Ovary (tissue), 3 donors: ENCODE measurements around the gene ABCC12.

Experiments
- CTCF ChIP-seq, 3 donors: fragments of 450-650 bp in 2 of 3; fragments of 200-600 bp in 1 of 3; IDR thresholded peaks; one replicate each; pipeline versions ENCODE4 v1.5.1 to v1.8.0; 2016 to 2022; ENCODE audit warnings: antibody characterized with exemption in 3 of 3, mild to moderate bottlenecking in 1 of 3
- EP300 ChIP-seq: sonication (generic); formaldehyde crosslinking; IDR thresholded peaks from one replicate; pipeline ENCODE4 v1.6.1; 2017; ENCODE audit warnings: antibody characterized with exemption
- POLR2A ChIP-seq: fragments of 450-650 bp; IDR thresholded peaks from one replicate; pipeline ENCODE4 v1.6.1; 2017; ENCODE audit warnings: antibody characterized with exemption, mild to moderate bottlenecking, moderate library complexity
- donor health status: DM: no; HTN: no; CAD: no.

GRCh38 chr16:48164907-48165715 lies 9.3 kb upstream of the ABCC12 start:
- TF ChIP-seq POLR2A = no peak
- TF ChIP-seq CTCF (IDR thresholded peaks at IDR 0.05) = peak; percentile 40 to 57 (median 44)
- TF ChIP-seq EP300 = no peak
